Coronary artery (tissue), 2 donors: ENCODE measurements around the gene ZNF474.
A peak's percentile ranks its signal among the peaks of the same experiment; 100 is the strongest.

Experiments
- DNase-seq: peaks from one replicate; pipeline ENCODE4 v3.0.0-alpha.2; 2017; ENCODE audit warnings: low spot score
- H3K27ac ChIP-seq, 2 donors: fragments of 200-600 bp; sonication (generic); one replicate each; pipeline ENCODE4 v1.5.1; 2016 to 2019
- H3K4me3 ChIP-seq: fragments of 200-600 bp; sonication (generic); 2 replicates; pipeline ENCODE4 v1.5.1; 2016; ENCODE audit warnings: mild to moderate bottlenecking, moderate library complexity
- TF ChIP-seq, protein P1 (sequence below): fragments of 200-600 bp; sonication (generic); IDR thresholded peaks from one replicate; pipeline ENCODE4 v1.5.1; 2019; ENCODE audit warnings: antibody characterized with exemption

ZNF474 gene

DNA sequence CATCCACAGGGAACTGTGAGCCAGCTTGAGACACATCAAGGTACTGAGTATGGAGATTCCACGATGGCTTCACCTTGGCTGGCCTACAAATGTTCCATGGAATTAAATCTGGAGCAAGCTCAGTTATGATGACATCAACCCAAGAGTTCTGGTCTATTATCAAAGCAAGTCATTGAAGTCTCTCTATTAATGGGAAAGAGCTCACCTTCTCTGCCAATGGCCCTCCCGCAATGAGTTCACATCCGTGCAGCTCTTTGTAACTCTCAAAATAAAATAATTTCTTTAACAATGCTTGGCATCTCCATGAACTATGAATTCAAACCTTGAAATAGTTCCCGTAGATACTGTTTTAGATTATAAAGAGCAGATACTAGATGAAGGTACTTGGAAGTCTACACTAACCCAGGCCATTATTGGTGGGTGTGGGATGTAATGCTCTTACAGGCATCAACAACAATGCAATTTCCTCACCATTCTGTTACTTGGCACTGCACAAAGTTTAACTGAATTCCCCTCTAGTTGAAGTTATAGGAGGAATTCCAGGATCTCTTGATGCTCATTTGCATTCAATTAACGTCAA is 55.4 kb downstream of the ZNF474 start:
- Histone ChIP-seq H3K4me3 (no peak overlapping the region), H3K27ac (no peak overlapping the region)
- TF ChIP-seq, protein P1, sequence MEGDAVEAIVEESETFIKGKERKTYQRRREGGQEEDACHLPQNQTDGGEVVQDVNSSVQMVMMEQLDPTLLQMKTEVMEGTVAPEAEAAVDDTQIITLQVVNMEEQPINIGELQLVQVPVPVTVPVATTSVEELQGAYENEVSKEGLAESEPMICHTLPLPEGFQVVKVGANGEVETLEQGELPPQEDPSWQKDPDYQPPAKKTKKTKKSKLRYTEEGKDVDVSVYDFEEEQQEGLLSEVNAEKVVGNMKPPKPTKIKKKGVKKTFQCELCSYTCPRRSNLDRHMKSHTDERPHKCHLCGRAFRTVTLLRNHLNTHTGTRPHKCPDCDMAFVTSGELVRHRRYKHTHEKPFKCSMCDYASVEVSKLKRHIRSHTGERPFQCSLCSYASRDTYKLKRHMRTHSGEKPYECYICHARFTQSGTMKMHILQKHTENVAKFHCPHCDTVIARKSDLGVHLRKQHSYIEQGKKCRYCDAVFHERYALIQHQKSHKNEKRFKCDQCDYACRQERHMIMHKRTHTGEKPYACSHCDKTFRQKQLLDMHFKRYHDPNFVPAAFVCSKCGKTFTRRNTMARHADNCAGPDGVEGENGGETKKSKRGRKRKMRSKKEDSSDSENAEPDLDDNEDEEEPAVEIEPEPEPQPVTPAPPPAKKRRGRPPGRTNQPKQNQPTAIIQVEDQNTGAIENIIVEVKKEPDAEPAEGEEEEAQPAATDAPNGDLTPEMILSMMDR: no peak
- no peak for DNase-seq

DNA sequence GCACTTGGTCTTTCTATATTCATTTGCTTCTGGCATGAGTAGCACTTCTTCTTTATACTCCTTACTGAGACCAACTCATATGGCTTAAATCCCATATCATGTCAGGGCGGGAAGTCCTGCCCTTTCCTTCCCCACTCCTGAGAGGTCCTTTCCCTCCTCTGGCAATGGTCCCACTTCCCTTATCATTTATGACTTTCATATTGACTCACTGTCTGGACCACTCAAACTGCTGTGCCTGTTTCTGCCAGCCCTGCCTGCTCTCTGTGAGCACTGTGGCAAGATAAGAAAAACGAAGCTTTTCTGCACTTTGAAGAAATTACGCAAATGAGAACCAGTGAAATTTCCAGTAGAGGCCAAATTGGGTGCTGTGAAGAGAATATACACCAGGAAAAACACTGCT is 58.1 kb downstream of the ZNF474 start:
- TF ChIP-seq, protein P1: no peak

DNA sequence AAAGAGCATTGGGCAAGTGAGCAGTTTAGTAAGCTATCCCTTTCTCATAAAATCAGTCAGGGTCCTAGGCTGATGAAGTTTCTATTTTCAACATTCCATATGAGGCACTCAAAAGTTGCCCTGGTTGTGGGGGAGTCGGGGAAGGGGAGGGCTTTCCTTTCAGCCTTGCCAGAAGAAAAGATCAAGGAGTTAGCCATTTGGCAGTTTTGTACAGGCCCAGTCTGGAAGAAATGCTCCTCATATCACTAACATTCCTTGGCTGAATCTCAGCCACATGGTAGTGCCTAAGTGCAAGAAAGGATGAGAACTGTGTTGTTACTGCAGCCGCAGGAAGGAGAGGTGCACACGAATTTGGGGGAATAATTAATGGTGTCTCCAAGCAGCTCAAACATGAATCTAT is 60.8 kb downstream of the ZNF474 start:
- DNase-seq: no peak
- TF ChIP-seq, protein P1: no peak

More for the DNA sequence above, 58.1 kb downstream of the ZNF474 start:
- Histone ChIP-seq H3K4me3 (no peak overlapping the region), H3K27ac (no peak overlapping the region)
- no peak for DNase-seq

DNA sequence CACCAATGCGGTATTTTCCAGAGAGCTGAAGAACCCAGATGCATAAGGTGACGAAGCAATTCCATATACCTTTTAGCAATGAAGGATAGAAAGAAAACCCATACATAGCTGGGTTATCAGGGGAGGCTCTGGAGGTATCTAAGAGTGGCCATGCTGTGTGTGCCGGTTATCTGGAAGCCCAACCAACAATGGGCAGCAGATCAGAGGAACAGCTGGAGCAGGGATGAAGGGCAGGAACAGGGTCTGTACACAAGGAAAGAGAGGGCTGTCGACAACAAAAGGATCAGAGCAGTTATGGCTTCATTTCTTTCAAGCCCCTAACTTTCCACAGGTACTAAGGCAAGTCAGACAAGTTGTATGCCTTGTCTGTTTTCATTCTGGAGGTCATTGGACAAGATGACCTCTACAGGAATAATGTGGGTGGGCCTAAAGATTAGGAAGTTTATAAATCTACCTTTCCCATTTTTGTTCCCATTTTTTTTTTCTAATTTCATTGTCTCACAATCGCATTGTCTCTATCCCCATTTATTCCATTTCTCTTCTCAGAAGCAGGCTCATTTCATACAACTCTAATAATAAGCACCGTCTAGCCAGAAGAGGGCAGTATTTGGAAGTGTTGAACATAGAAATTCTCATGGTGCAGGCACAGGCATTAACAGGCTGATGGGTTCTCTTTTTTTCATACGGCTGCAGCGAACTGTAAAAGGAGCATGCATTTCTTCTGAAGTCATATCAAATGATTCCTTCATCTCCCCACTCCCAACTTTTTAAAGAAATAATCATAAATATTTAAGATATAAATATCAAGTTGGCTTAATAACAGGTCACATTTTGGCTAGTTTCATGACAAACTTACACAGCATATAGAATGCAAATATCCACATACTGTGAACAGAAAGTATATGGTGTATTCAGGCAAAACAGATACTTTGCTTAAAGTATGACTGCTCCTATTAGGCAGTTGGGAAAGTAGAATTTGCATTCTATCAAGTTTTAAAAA is 63.5 kb downstream of the ZNF474 start:
- Histone ChIP-seq H3K27ac (no peak overlapping the region), H3K4me3 (no peak overlapping the region)
- TF ChIP-seq, protein P1: peak; percentile 22
- no peak for DNase-seq

More for the DNA sequence above, 60.8 kb downstream of the ZNF474 start:
- Histone ChIP-seq H3K27ac (no peak overlapping the region), H3K4me3 (no peak overlapping the region)

DNA sequence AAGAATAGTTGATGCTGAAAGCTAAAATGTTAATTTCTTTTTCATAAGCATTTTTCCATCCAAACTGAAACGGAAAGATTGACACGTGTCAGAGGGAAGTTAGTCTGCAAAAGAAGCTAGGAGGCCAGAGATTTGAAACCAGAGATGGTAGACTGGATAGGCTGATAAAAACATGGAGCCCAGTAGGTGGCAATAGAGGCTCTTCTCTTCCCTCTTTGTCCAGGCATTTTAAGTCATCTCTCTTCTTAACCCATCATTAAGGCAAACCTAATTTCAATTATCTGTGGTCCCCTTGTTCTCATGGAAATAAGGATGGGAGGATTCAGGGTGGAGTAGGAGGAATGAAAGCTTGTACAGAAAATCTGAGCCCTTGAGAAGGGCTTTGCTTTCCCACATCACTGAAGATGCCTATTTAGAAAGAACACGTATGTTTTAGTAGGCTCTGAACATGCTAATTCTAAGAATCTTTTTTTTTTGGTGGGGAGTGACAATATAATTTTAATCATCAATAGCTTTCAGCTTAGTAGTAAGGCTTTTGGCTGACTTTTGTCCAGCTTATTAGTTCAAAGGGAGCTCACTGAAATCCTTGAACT is 66.6 kb downstream of the ZNF474 start:
- H3K27ac ChIP-seq: no peak overlapping the region
- H3K4me3 ChIP-seq: no peak overlapping the region
- TF ChIP-seq, protein P1: peak; percentile 32
- DNase-seq: no peak

DNA sequence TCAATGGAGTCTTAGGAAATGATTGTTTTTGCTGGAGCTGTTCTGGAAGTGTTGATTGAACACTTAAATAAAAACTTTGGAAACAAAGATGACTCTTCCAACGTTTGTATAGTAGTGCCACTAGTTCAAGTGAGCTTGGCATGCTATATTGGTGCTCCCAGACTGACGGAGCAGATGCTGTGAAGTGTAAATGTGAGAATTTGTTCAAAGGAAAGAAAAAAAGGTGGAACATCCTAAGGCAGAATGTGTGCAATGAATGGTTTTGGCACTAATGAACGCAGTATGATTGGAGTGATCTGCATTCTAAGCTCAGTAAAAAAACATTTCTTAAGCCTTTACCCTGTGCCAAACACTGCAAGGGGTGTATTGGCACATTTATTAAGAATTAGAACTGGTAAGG is 69.8 kb downstream of the ZNF474 start:
- TF ChIP-seq, protein P1: no peak
- no peak overlapping the region for H3K4me3 ChIP-seq
- H3K27ac ChIP-seq: no peak overlapping the region
- DNase-seq: no peak
